IPS-18a (cell line): Measurements from ENCODE around the gene DYSF.
"Not testable (repeated sequence)": the region's sequence is repeated elsewhere in the genome, so short reads cannot be mapped to it uniquely, and the experiment has no call there.

Experiments
- H3K27ac ChIP-seq: one replicate; pipeline ENCODE4 v1.5.1; 2013; ENCODE audit warnings: low read length
- H3K27me3 ChIP-seq: one replicate; pipeline ENCODE4 v1.6.1; 2013; ENCODE audit warnings: mild to moderate bottlenecking, low read length; ENCODE audit not compliant: control insufficient read depth, insufficient read depth
- H3K36me3 ChIP-seq: one replicate; pipeline ENCODE4 v1.6.1; 2013; ENCODE audit warnings: low read depth, low read length; ENCODE audit not compliant: control insufficient read depth
- H3K4me1 ChIP-seq: one replicate; pipeline ENCODE4 v1.6.1; 2013; ENCODE audit warnings: low read depth, low read length; ENCODE audit not compliant: control insufficient read depth
- H3K4me3 ChIP-seq: one replicate; pipeline ENCODE4 v1.5.1; 2013; ENCODE audit warnings: low read length
- H3K9ac ChIP-seq: one replicate; pipeline ENCODE4 v1.6.1; 2013; ENCODE audit warnings: mild to moderate bottlenecking, low read length, moderate library complexity
- H3K9me3 ChIP-seq: one replicate; pipeline ENCODE4 v1.6.1; 2013; ENCODE audit warnings: low read depth, low read length; ENCODE audit not compliant: control insufficient read depth

Gene DYSF

GRCh38 chr2:71428472-71429383 is 24.6 kb upstream of the DYSF start:
- no peaks in the 10 kb centered on the region for H3K27me3 ChIP-seq
- peaks cover 77% of the 10 kb centered on the region for H3K36me3 ChIP-seq
- no peak overlapping the region for H3K27ac ChIP-seq
- no peaks in the 10 kb centered on the region for H3K9me3 ChIP-seq
- no peaks in the 10 kb centered on the region for H3K4me1 ChIP-seq
- H3K9ac ChIP-seq, result no peak overlapping the region
- no peak overlapping the region for H3K4me3 ChIP-seq

GRCh38 chr2:71445142-71445541 is 8.2 kb upstream of the DYSF start:
- not testable (repeated sequence) for H3K27me3 ChIP-seq, H3K36me3 ChIP-seq

DNA sequence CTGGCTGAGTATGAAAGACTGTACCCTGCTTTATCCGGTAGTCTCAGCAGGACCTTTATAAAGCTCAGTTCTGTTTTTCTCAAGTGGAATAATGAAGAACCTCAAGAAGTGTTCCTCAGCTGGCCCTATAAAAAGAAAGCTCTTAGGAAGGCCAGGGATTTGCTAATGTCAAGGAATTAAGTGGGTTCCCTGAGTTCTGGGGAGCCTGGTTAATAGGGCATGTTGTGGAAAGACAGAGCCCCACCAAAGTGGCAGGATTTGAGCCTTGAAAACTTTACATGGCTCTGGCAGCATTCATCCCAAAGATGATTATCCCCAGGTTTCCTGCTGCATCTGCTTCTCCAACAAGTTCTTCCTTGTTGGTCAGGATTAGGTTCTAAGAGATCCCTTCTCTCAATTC is 6.9 kb upstream of the DYSF start:
- Histone ChIP-seq H3K36me3 (no peaks in the 10 kb centered on the region), H3K4me3 (no peak overlapping the region), H3K9me3 (no peaks in the 10 kb centered on the region), H3K27me3 (peaks cover 5% of the 10 kb centered on the region), H3K27ac (no peak overlapping the region), H3K4me1 (no peaks in the 10 kb centered on the region), H3K9ac (no peak overlapping the region)

More at GRCh38 chr2:71445142-71445541, 8.2 kb upstream of the DYSF start:
- not testable (repeated sequence) for H3K27ac ChIP-seq, H3K4me1 ChIP-seq, H3K9ac ChIP-seq, H3K9me3 ChIP-seq, H3K4me3 ChIP-seq

DNA sequence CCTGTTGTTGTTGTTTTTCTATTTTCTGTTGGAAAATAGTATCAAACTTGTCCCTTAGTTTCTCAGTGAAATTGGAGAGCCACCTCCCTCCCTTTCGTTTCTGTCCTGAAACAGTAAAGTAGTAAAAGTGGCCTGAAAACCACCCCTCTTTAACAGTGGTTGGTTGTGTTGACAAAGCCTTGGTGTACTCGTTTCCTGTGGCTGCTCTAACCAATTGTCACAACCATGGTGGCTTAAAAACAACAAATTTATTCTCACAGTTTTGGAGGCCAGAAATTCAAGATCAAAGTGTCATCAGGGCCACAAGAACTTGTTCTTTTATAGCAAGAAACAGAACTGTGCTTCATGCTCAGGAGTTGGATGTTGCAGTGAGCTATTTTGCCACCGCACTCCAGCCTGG is 4.0 kb upstream of the DYSF start:
- H3K9ac ChIP-seq, result no peak overlapping the region
- no peak overlapping the region for H3K27ac ChIP-seq
- H3K36me3 ChIP-seq, result no peaks in the 10 kb centered on the region
- no peaks in the 10 kb centered on the region for H3K9me3 ChIP-seq
- H3K4me1 ChIP-seq, result peaks cover 9% of the 10 kb centered on the region
- H3K27me3 ChIP-seq, result peaks cover 30% of the 10 kb centered on the region
- no peak overlapping the region for H3K4me3 ChIP-seq

- H3K4me1 ChIP-seq, result peaks cover 33% of the 10 kb centered on the region
- no peaks in the 10 kb centered on the region for H3K36me3 ChIP-seq
- no peak overlapping the region for H3K9ac ChIP-seq
- H3K27ac ChIP-seq, result no peak overlapping the region
- no peaks in the 10 kb centered on the region for H3K9me3 ChIP-seq
- peaks cover 42% of the 10 kb centered on the region for H3K27me3 ChIP-seq
- no peak overlapping the region for H3K4me3 ChIP-seq
Measured at GRCh38 chr2:71451705-71452104, 1.7 kb upstream of the DYSF start.

GRCh38 chr2:71452565-71452964 is 796 bp upstream of the DYSF start:
- Histone ChIP-seq H3K4me1 (peaks cover 38% of the 10 kb centered on the region), H3K9me3 (no peaks in the 10 kb centered on the region), H3K4me3 (peak overlapping the region; percentile 63), H3K27me3 (peaks cover 42% of the 10 kb centered on the region), H3K36me3 (no peaks in the 10 kb centered on the region), H3K9ac (no peak overlapping the region), H3K27ac (no peak overlapping the region)

GRCh38 chr2:71454221-71455010 is 1.1 kb downstream of the DYSF start:
- peaks cover 38% of the 10 kb centered on the region for H3K4me1 ChIP-seq
- H3K9ac ChIP-seq, result peak overlapping the region; percentile 20
- no peaks in the 10 kb centered on the region for H3K36me3 ChIP-seq
- peaks cover 42% of the 10 kb centered on the region for H3K27me3 ChIP-seq
- H3K27ac ChIP-seq, result no peak overlapping the region
- peak overlapping the region; percentile 63 for H3K4me3 ChIP-seq
- no peaks in the 10 kb centered on the region for H3K9me3 ChIP-seq

GRCh38 chr2:71455011-71455740 is 1.8 kb downstream of the DYSF start:
- H3K4me3 ChIP-seq, result peak overlapping the region; percentile 30
- H3K9me3 ChIP-seq, result no peaks in the 10 kb centered on the region
- peak overlapping the region; percentile 63 for H3K27ac ChIP-seq
- H3K4me1 ChIP-seq, result peaks cover 38% of the 10 kb centered on the region
- H3K36me3 ChIP-seq, result no peaks in the 10 kb centered on the region
- H3K27me3 ChIP-seq, result peaks cover 42% of the 10 kb centered on the region
- H3K9ac ChIP-seq, result peak overlapping the region; percentile 56

DNA sequence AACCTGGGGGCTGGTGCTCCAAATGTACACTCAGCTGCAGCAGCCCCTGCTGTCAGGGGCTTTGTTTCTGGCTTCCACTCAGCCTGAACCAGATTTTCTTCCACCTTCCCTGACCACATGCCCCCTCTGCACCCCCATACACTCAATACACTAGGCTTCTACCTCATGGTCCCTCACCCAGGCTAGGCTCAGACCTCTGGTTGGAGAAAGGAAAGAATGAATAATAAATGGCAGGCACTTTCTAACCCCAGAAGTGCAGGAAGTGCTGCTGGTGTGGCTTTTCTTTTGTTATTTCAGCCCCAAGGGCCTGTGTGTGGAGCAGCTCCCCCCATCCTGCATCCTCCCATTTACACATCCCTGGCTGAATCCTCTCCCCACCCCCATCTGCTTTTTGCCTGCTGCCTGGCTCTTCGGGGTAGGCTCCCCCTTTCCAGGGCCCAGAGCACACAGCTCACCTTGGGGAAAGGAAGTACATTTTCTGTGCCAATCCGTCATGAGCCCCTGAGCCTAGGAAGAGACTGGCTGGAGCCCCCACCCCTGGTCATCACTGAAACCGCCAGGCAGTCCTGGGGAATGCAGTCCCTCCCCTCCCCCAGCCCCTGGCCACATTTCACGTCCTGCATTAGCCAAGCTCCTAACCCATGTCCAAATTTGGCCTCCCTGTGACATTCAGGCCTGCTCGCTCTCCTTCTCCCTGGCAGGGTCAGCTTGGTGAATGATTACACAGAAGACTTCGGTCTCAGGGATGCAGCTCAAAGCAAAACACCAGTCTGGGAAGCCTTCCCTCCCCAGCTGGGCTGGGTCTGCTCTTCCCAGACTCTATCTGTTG is 2.6 kb downstream of the DYSF start:
- H3K4me1 ChIP-seq, result peaks cover 41% of the 10 kb centered on the region
- H3K4me3 ChIP-seq, result peak overlapping the region; percentile 30
- peaks cover 41% of the 10 kb centered on the region for H3K27me3 ChIP-seq

DNA sequence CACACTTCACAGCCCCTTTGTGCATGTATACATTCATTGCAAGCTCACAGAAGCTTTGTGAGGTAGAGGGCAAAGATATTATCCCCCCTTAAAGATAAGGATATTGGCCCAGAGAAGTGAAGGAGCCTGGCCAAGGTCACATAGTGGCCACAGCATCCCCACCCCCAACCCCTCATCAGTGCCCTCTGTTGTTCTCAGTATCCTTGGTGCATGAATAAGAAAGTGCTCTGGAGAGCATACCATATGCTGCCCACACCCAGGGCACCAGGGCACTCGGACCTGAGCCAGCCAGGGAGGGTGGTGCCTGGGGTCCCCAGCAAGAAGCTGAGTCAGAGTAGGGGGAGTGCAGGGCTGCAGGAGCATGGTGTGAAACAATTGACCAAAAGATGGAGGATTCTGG is 3.3 kb downstream of the DYSF start:
- Histone ChIP-seq H3K36me3 (no peaks in the 10 kb centered on the region), H3K27ac (peak overlapping the region; percentile 63), H3K4me3 (peak overlapping the region; percentile 30), H3K9ac (peak overlapping the region; percentile 56), H3K27me3 (peaks cover 41% of the 10 kb centered on the region), H3K4me1 (peaks cover 41% of the 10 kb centered on the region), H3K9me3 (no peaks in the 10 kb centered on the region)

More for the DNA sequence above, 2.6 kb downstream of the DYSF start:
- H3K27ac ChIP-seq, result peak overlapping the region; percentile 63
- no peaks in the 10 kb centered on the region for H3K36me3 ChIP-seq
- H3K9me3 ChIP-seq, result no peaks in the 10 kb centered on the region
- H3K9ac ChIP-seq, result peak overlapping the region; percentile 56
